ENCODE data around the gene SPP1. TPM values are rescaled to one million over a fixed set of nuclear protein-coding genes. Genes with fewer than 3 reads are reported as not detected.
"Not testable (repeated sequence)": the region's sequence is repeated elsewhere in the genome, so short reads cannot be mapped to it uniquely, and the experiment has no call there.

SPP1 gene
- total RNA-seq, 2 donors from 2014 or later, result 3.9 to 11.6 TPM

DNA sequence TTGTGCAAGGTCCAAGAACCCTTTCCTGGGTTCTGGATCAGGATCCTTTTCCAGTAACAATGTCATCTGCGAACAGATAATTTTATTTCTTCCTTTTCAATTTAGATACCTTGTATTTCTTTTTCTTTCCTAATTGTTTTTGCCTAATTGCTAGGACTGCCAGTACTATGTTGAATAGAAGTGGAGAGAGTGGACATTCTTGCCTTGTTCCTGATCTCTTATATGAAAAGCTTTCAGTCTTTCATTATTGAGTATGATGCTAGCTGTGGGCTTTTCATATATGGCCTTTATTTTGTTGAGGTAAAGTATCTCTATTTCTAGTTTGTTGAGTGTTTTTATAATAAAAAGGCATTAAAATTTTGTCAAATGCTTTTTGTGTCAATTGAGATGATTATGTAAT lies 42.2 kb upstream of the SPP1 start:
- no peaks in the 10 kb centered on the region for H3K4me1 ChIP-seq
- H3K36me3 ChIP-seq, result no peaks in the 10 kb centered on the region
- H3K9ac ChIP-seq (ENCODE audit: low read depth in 2 of 2, low read length in 2 of 2), result no peak overlapping the region
- H3K27me3 ChIP-seq, result no peaks in the 10 kb centered on the region
- H3K27ac ChIP-seq, result no peak overlapping the region
- TF ChIP-seq, protein P1, sequence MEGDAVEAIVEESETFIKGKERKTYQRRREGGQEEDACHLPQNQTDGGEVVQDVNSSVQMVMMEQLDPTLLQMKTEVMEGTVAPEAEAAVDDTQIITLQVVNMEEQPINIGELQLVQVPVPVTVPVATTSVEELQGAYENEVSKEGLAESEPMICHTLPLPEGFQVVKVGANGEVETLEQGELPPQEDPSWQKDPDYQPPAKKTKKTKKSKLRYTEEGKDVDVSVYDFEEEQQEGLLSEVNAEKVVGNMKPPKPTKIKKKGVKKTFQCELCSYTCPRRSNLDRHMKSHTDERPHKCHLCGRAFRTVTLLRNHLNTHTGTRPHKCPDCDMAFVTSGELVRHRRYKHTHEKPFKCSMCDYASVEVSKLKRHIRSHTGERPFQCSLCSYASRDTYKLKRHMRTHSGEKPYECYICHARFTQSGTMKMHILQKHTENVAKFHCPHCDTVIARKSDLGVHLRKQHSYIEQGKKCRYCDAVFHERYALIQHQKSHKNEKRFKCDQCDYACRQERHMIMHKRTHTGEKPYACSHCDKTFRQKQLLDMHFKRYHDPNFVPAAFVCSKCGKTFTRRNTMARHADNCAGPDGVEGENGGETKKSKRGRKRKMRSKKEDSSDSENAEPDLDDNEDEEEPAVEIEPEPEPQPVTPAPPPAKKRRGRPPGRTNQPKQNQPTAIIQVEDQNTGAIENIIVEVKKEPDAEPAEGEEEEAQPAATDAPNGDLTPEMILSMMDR (IDR thresholded peaks at IDR 0.05), result no peak
- H3K9me3 ChIP-seq, result no peaks in the 10 kb centered on the region
- intact Hi-C loops (cut with DNase I), result no loop called here
- H3K4me3 ChIP-seq, result no peak overlapping the region
- DNase-seq, result no peak

GRCh38 chr4:87934157-87934704 lies 41.3 kb upstream of the SPP1 start:
- TF ChIP-seq, protein P1 (IDR thresholded peaks at IDR 0.05), result no peak
- no peak overlapping the region for H3K27ac ChIP-seq
- H3K4me1 ChIP-seq, result no peaks in the 10 kb centered on the region
- intact Hi-C loops (cut with DNase I), result no loop called here
- no peak overlapping the region for H3K4me3 ChIP-seq
- DNase-seq, result no peak
- H3K9ac ChIP-seq (ENCODE audit: low read depth in 2 of 2, low read length in 2 of 2), result no peak overlapping the region
- H3K9me3 ChIP-seq, result no peaks in the 10 kb centered on the region
- H3K27me3 ChIP-seq, result no peaks in the 10 kb centered on the region
- H3K36me3 ChIP-seq, result no peaks in the 10 kb centered on the region

DNA sequence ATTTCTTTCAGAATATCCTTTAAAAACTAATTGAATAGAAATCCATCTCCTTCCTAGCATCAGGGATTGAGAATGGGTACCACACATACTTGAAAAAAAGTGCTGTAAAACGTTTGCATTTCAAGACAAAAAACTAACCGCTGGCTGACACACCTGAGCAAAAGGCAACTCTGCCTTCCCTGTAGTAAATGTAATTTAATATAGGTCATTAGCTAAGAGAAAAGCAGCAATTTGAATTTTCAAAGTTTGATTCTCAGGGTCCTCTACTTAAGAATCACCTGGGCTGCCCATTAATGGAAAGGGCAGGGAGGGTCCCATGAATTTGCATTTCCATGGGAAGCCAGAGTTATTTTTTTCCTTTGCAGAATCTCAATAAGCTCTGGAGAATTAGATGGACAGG lies 40.5 kb upstream of the SPP1 start:
- H3K9ac ChIP-seq (ENCODE audit: low read depth in 2 of 2, low read length in 2 of 2), result no peak overlapping the region
- intact Hi-C loops (cut with DNase I), result no loop called here
- H3K4me1 ChIP-seq, result no peaks in the 10 kb centered on the region
- TF ChIP-seq, protein P1 (IDR thresholded peaks at IDR 0.05), result no peak
- H3K36me3 ChIP-seq, result no peaks in the 10 kb centered on the region
- no peak overlapping the region for H3K4me3 ChIP-seq
- no peaks in the 10 kb centered on the region for H3K9me3 ChIP-seq
- no peak for DNase-seq
- no peaks in the 10 kb centered on the region for H3K27me3 ChIP-seq
- H3K27ac ChIP-seq, result no peak overlapping the region

GRCh38 chr4:87935954-87936353 lies 39.6 kb upstream of the SPP1 start:
- H3K27me3 ChIP-seq; H3K4me1 ChIP-seq; H3K9ac ChIP-seq (ENCODE audit: low read depth in 2 of 2, low read length in 2 of 2); intact Hi-C loops (cut with DNase I); H3K4me3 ChIP-seq; H3K36me3 ChIP-seq; DNase-seq; H3K9me3 ChIP-seq; H3K27ac ChIP-seq: not testable (repeated sequence)

DNA sequence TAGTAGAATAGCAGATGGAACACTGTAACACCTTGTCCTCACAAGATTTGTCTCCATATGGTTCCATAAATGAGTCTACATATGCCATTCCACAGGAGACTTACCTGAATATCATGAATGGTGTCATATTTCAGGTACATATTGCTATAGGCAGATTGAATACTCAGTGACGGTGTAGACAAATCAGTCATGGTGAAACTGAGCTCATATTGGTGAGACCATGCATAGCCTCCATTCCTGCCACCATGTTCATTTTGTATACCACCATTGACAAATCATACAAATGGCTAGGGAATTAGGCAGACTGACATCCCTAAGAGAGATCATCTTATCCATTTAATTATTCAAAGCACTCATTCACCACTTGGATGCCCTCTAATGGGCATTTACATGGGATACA lies 38.0 kb upstream of the SPP1 start:
- Histone ChIP-seq H3K9ac (ENCODE audit: low read depth in 2 of 2, low read length in 2 of 2) (no peak overlapping the region), H3K36me3 (no peaks in the 10 kb centered on the region), H3K27me3 (no peaks in the 10 kb centered on the region), H3K4me1 (no peaks in the 10 kb centered on the region), H3K4me3 (no peak overlapping the region), H3K27ac (no peak overlapping the region), H3K9me3 (no peaks in the 10 kb centered on the region)
- no peak for DNase-seq
- TF ChIP-seq, protein P1 (IDR thresholded peaks at IDR 0.05), result no peak
- intact Hi-C loops (cut with DNase I), result no loop called here

DNA sequence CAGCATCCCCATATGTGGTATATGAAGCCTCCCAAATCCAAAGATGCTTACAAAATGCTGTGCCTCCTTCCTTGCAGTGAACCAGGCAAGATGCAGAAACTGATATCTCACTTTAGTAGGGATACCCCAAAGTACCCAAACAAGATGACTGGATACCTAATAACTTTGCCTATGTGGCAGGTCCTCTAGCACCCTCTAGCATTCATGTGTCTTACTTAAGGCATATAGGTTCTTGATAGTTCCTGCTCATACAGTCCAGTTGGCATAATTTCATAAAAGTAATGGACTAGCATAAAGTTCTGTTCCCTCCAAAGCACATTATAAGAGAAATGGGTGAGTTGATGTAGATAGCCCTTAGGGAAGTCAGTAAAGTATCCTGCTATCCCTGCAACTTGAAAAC lies 36.8 kb upstream of the SPP1 start:
- Histone ChIP-seq H3K36me3 (no peaks in the 10 kb centered on the region), H3K4me3 (no peak overlapping the region), H3K27me3 (no peaks in the 10 kb centered on the region), H3K9me3 (no peaks in the 10 kb centered on the region), H3K27ac (no peak overlapping the region), H3K9ac (ENCODE audit: low read depth in 2 of 2, low read length in 2 of 2) (no peak overlapping the region), H3K4me1 (no peaks in the 10 kb centered on the region)
- intact Hi-C loops (cut with DNase I), result no loop called here
- TF ChIP-seq, protein P1 (IDR thresholded peaks at IDR 0.05), result no peak
- DNase-seq, result no peak
